Islet of Langerhans (tissue), 1 donor: ENCODE results near the gene MMP21.

Experiments
- FAIRE-seq: peaks from one replicate; lab custom pipeline; 2011; peaks lifted over from hg19 to GRCh38; lab: Jason Lieb, UNC

Gene MMP21

DNA sequence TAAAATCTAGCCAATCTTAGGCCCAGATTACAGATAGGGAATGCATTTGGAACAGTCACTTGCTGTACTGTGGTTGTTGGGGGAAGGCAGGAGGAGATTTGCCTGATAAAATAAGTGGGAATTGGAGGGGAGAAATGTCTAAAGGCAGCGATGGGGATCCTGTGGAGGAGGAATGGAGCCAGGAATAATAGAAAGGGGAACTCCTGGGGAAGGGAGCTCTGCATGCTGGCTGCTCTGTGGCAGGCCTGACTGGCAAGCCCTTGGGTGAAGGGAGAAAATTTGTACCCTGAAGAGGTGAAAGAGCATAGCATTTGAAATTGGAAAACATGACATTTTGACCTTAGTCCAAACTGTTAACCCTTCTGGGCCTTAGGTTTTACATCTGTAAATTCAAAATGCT lies 13.7 kb downstream of the MMP21 start:
- FAIRE-seq = no peak

DNA sequence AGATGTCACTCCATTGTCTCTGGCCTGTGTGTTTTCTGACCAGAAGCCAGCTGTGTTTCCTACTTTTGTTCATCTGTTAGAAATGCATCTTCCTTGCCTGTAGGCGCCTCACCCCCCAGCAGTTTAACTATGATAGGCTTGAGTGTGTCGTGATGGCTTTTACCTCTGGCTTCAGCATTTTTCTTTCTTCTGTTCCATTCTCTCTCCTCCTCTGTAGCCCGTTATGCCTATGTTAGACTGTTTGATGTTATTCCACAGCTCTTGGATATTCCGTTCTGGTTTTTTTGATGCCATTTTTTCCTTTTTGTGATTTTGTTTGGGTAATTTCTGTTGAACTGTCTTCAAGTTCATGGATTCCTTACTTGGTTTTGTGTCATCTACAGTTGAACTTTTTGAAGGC lies 17.9 kb downstream of the MMP21 start:
- FAIRE-seq = no peak

DNA sequence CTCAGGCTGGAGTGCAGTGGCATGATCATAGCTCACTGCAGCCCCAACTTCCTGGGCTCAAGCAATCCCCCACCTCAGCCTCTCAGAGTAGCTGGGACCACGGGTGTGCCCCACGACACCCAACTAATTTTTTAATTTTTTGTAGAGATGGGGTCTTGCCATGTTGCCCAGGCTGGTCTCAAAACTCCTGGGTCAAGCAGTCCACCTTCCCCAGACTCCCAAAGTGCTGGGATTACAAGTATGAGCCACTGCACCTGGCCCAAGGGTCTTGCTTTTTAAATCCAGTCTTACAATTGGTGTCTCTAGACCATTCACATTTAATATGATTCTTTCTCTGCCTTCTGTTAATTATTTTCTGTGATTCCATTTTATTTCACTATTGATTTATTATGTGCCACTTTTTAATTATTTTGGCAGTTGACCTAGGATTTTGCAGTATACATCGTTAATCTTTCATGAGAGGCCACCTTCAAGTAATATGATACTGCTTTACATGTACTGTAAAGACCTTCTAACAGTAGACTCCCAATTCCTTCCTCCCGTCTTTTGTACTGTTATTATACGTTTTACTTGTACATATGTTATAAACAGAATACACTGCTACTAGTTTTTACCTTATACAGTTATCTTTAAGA lies 18.7 kb downstream of the MMP21 start:
- FAIRE-seq = no peak

DNA sequence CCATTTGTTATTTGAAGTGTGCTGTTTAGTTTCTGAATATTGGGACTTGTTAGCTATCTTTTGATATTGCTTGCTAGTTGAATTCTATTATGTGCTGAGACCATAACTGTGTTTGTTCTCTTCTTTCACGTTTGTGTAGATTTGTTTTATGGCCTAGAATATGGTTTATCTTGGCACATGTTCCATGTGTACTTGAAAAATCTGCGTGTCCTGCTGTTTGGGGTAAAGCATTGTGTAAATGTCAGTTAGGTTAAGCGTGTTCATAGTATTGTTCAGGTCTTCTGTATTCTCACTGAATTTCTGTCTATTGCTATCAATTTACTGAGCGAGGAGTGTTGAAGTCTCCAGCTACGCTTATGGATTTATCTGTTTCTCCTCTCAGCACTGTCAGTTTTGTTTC lies 19.4 kb downstream of the MMP21 start:
- no peak for FAIRE-seq

DNA sequence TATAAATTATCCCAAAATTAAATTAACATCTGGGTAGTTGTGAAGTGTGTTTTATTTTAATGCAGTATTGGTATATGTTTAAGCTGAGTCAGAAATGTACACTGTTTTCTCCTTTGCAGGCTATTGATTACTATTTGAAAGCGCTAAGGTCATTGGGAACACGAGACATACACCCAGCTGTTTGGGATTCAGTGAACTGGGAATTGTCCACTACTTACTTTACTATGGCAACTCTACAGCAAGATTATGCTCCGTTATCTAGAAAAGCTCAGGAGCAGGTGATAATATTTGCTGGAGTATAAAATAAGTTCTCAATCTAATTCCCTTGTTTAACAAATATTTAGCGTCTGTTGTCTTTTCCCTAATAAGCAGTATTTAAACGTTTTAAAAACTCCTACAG lies 28.2 kb downstream of the MMP21 start:
- FAIRE-seq = no peak

DNA sequence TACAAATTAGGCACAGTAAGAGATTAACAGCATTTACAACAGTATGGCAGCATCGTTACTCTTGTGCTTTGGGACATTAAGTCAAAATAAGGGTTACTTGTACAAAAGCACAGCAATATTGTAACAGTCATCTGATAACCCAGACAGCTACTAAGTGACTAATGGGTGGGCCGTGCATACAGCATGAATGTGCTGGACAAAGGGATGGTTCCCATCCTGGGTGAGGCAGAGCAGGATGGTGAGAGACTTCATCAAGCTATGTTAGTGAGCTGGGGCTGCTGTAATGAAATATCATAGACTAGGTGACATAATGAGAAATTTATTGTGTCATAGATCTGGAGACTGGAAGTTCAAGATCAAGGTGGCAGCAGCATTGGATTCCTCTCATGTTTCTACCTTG lies 30.7 kb downstream of the MMP21 start:
- no peak for FAIRE-seq

DNA sequence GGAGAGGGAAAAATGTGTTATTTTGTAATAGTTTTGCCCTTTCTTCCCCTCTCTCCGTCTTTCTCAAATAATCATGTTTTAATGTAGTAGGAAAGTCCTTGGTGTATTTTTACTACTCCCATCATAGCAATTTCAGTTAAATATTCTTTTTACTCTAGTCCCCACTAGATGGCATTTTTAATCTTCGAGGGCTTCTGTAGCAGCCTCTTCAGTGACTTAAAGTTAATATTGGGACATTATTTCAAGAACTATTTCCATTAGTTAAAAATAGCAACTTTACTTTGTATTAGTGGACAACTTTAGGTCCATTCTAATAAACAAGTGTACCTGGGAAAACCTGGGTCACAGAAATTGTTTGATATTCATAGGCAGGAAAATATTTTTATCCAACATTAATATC lies 33.2 kb downstream of the MMP21 start:
- no peak for FAIRE-seq

DNA sequence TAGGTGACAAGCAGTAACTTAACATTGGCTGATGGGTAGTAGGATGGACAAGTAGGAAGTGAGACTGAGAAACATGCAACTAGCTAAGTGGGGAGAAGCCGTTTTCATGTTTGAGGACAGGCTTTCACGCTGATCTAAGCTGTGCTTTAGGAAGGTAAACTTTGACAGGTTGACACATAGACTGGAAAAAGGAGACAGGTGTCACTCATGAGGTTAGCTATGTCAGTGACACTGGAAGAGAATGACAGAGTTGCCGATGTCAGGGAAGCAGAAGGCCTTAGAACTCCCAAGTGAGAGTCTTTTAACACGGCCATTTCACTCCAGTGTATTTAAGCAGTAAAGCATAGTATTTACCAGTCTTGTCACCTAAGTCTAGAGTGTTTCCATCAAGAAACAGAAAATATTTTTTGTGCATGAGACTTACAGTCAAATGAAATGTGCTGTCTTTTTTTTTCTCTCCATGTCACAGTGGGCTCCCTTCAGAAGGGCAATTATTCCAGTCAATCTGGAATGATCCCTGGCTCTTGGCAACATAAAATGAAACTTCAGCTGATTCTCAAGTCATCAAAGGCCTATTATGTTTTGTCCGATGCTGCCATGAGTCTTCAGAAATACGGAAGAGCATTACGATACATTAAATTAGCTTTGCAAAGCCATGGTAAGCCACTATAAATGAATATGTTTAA lies 35.5 kb downstream of the MMP21 start:
- no peak for FAIRE-seq

DNA sequence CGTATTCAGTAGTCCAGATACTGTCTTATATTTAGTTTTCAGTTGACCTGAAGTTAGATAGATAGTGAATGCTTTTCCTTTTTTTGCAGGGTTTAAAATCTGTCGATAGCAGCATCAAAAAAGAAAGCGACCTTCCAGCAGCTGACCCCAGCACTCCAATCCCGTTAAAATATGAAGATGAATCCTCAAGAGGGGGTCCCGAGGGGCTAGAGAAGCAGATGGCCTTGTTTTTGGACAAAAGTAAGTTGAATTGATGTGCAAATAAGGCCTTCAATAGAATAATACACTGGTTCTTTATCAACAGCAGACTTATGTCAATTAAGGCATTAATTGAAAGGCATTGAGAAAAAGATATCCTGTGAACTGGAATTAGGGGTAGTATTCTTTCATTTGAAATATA lies 37.4 kb downstream of the MMP21 start:
- no peak for FAIRE-seq

DNA sequence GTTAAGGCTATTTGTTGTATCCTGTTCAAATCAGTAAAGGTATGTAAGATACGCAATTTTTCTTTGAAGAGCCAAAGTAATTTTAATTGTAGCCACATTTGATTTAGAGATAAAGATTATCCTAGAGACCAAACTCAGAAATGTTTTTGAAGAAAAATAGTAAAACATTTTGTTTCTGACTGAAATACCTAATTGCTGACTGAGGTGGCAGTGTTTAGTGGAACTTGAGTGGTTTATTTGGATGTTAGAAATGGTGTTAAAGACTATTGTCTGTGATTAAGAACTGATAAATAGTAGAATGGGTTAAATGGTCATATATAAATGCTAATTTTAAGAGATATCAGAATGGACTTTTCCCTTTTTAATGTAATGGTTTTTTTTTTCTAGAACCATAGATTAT lies 40.8 kb downstream of the MMP21 start:
- FAIRE-seq = peak; percentile 87

DNA sequence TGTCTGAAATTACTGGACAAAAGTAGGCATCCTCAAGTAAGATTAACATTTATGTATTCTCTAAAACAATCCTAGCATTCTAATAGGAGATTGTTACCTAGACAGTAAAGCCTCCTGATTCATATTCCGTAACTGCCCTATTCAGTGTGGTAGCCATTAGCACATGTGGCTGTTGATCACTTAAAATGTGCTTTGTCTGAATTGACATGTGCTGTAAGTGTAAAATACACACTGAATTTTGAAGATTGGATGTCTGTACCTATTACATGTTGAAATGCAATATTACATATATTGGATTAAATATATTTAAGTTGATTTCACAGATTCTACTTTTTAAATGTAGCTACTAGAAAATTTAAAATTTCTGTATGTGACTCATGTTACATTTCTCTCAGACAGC lies 41.5 kb downstream of the MMP21 start:
- no peak for FAIRE-seq

DNA sequence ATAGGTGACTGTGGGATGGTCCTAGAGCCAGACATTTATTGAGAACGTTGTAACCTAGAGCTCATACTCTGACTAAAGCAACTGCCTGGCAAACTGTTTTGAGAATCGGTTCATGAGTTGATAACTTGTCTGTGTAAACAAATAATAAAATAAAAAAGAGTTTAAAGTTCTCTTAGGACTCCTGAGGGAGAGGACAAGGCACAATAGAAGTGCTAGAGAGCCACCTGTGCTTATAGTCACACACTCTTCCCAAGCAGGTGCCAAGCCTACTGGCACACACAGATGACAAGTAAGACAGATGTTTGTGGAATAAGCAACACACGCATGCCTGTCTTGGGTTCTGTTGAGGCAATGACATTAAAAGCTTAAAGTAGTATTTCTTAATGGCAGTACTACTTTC lies 48.2 kb downstream of the MMP21 start:
- FAIRE-seq = no peak

DNA sequence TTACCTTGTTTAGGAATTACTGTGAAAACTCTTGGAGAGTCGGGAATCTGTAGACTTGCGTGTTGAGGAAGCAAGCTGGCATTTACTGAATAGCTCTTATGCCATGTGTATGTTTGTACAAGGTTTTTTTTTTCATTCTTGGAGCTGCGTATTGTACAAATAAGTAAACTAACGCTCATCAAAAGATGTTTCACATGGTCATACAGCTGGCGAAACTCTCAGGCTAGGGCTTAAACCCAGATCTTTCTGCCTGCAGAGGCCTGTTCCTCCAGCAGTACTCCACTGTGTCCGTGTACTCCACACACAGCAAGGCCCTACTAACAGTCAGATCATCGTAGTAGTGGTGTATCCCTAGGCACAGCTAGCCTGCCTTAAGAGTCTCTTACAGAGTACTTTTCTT lies 48.7 kb downstream of the MMP21 start:
- no peak for FAIRE-seq

DNA sequence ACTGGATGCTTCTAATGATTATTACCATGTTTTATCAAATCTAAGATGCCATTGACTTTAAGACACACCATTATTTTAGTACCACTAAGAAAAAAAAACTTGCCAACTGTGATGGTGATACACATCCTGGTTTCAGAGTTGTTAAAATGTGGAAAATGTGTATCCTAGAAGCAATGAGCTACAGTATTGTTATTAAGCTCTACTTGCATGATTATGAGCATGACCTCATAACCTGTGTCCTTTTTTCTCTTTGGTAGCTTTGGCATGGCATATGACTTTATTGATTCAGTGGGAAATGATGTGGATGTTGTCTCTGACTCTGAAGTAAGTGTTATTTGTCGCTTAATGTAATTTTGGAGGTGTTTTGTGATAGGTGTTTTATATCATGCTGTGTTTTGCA lies 52.8 kb downstream of the MMP21 start:
- no peak for FAIRE-seq

DNA sequence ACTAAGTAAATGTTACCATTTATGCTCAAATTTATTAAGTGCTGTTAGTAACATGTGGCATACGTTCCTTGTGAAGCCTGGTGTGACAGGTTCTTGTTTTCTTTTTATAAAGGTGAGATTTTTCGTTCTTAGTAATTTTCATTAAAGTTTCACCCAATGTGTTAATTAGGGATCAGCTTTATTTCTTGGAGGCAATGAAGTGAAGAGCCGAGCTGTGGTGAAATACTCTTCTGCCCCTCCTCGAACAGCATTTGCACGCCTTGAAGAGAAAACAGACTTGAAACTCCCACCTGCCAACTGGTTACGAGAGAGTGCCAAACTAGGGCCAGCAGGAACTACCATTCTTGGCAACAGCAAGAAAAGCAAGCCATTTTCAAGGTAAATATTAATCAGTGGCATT lies 54.6 kb downstream of the MMP21 start:
- no peak for FAIRE-seq

DNA sequence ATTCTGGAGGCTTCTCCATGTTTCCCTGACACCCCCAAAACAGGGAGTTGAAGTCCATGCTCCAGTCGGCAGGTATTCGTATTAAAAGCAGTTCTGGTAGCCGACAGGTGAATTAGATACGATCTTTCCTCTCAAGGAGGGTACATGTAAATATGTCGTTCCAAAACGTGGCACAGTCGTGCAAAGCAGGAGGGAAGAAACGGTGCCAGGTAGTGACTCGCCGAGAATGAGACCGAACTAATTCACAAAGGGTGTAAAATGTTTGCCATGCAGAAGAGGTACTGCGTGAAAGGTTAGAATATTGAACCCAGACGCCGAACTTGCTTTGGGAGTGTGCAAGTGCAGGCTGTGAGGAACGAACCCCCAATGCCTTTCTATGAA lies 55.6 kb downstream of the MMP21 start:
- FAIRE-seq = no peak

DNA sequence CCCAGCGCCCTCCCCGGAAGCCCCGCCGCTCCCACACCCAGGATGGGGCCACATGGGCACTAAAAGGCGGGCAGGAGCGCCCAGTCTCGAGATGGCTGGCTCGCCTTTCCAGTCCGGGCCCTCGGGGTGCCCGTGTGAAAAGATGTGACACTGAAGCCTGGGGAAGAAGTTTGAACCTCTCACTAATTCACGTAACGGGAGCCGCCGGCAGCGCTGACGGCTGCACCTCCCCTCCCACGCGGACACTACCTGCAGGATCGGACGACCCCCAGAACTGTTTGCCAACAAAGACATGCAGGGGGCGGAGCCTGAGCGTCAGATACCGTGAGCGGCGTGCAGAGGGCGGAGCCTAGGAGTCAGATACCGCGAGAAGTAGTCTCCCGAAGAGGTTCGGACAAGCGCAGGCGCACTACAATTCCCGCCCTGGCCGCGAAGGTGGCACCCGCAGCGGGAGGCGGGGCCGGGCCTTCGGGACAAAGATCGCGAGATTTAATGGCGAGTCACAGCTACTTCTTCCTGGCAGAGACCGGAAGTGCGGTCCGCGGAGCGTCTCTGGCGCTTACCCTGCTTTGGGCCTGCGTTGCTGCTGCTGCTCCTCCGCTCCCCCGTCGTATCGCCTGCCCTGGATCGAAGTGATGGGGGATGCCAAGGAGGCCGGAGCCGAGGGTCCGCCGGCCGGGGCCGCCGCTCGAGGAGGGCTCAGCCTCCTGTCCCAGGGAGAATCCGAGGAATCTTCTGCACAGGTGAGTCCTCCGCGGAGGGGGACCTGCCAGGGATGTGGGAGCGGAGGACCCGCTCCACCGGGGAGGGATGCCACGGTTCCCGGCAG lies 56.2 kb downstream of the MMP21 start, which contains the start of gene EDRF1:
Gene EDRF1, plus strand, starts transcription at position 537 of the 829 bp plus-strand sequence. Its CDS starts 99 bp downstream, at position 636.
- FAIRE-seq = peak; percentile 93
